ENCODE data around the gene NOL4L.

- TF ChIP-seq CTCF (IDR thresholded peaks at IDR 0.05 in 8 of 11, conservative IDR thresholded peaks at IDR 0.05 in 3 of 11) = no peak
- TF ChIP-seq POLR2A (IDR thresholded peaks at IDR 0.05) = no peak
Measured at GRCh38 chr20:32546918-32547752, 38.0 kb downstream of the NOL4L start.
